Measurements from ENCODE around the gene LRP10. TPM values are rescaled to one million over a fixed set of nuclear protein-coding genes. Genes with fewer than 3 reads are reported as not detected.
"Not testable (repeated sequence)": the region's sequence is repeated elsewhere in the genome, so short reads cannot be mapped to it uniquely, and the experiment has no call there.

LRP10 gene
- total RNA-seq, 1 donor from 2014 or later: 137 TPM

DNA sequence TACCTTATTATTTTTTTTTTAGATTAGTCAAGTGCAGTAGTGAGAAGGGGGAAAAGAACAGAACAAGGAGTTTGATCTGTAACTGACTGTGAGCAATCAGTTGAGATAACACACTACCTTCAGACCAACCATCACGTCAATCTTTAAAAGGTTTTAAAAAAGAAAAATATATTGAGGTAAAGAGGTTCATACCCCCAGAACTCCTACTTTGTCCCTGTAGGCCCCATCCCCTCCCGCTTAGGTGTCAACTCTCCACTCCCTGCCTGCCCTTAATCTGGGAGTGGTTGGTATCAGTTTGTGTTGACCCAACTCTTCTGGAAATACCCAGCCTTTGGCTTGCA lies 19.0 kb upstream of the LRP10 start:
- H3K27ac ChIP-seq: peak overlapping the region; percentile 96
- H3K4me3 ChIP-seq: no peak overlapping the region
- H3K4me1 ChIP-seq: peaks cover 58% of the 10 kb centered on the region
- no peaks in the 10 kb centered on the region for H3K9me3 ChIP-seq
- no peak for TF ChIP-seq POLR2A (IDR thresholded peaks at IDR 0.05)
- TF ChIP-seq, protein P1, sequence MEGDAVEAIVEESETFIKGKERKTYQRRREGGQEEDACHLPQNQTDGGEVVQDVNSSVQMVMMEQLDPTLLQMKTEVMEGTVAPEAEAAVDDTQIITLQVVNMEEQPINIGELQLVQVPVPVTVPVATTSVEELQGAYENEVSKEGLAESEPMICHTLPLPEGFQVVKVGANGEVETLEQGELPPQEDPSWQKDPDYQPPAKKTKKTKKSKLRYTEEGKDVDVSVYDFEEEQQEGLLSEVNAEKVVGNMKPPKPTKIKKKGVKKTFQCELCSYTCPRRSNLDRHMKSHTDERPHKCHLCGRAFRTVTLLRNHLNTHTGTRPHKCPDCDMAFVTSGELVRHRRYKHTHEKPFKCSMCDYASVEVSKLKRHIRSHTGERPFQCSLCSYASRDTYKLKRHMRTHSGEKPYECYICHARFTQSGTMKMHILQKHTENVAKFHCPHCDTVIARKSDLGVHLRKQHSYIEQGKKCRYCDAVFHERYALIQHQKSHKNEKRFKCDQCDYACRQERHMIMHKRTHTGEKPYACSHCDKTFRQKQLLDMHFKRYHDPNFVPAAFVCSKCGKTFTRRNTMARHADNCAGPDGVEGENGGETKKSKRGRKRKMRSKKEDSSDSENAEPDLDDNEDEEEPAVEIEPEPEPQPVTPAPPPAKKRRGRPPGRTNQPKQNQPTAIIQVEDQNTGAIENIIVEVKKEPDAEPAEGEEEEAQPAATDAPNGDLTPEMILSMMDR (IDR thresholded peaks at IDR 0.05): no peak
- TF ChIP-seq POLR2AphosphoS5 (IDR thresholded peaks at IDR 0.05; ENCODE audit: insufficient read depth in 1 of 2, low read depth in 1 of 2): no peak
- no peaks in the 10 kb centered on the region for H3K27me3 ChIP-seq
- no peaks in the 10 kb centered on the region for H3K36me3 ChIP-seq
- intact Hi-C loops (cut with DNase I): loop anchor here (10.0 kb wide), 1 partner anchor 298 kb away; no protein-coding TSS in a partner anchor
- DNase-seq (ENCODE audit: extremely low spot score in 2 of 2): no peak

DNA sequence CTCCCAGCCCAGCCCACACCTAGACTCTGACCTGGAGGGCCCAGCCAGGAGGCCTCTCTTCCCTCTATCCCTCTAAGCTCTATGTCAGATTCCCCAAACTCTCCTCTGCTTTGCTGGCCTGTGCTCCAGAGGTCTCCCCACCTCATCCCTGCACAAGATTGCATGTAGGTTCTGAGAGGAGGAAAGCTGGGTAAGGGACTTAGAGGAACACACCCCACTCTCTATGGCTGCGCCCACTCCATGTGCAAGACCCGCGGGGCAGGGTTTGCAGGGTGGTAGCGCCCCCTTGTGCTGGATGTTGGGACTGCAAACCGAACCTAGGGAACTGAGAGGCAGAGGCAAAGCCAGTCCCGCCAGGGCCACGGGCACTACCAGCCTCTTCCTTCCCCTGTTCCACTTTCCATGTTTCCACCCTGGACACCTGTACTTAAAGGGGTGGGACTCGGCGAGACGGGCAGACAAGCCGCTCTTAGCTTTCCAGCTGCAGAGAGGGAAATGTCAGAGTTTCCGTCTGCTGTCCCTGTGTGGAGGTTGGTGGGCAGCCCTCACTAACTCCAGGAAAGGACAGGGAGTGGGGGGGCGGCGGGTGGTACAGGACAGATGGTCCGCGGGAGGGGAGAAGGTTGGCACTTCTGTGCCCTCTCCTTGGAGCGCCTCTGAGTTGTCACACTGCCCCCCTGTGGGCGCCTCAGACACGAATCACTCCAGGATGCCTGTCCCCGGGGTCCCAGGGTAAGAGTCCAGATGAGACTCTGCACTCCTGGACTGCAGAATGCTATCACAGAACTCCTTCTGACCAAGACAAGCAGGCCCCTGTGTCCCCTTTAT lies 18.4 kb upstream of the LRP10 start:
- no peaks in the 10 kb centered on the region for H3K36me3 ChIP-seq
- peak overlapping the region; percentile 96 for H3K27ac ChIP-seq
- intact Hi-C loops (cut with DNase I): loop anchor here (1.0 to 10.0 kb wide), 2 partner anchors 30 to 298 kb away; no protein-coding TSS in a partner anchor
- H3K9me3 ChIP-seq: no peaks in the 10 kb centered on the region
- peaks cover 52% of the 10 kb centered on the region for H3K4me1 ChIP-seq
- no peak for DNase-seq (ENCODE audit: extremely low spot score in 2 of 2)
- peak overlapping the region; percentile 35 to 40 for H3K4me3 ChIP-seq
- H3K27me3 ChIP-seq: no peaks in the 10 kb centered on the region
- TF ChIP-seq, protein P1 (IDR thresholded peaks at IDR 0.05): peak; percentile 93 to 98 (median 96)
- peak; percentile 36 to 60 for TF ChIP-seq POLR2AphosphoS5 (IDR thresholded peaks at IDR 0.05; ENCODE audit: insufficient read depth in 1 of 2, low read depth in 1 of 2)
- no peak for TF ChIP-seq POLR2A (IDR thresholded peaks at IDR 0.05)

DNA sequence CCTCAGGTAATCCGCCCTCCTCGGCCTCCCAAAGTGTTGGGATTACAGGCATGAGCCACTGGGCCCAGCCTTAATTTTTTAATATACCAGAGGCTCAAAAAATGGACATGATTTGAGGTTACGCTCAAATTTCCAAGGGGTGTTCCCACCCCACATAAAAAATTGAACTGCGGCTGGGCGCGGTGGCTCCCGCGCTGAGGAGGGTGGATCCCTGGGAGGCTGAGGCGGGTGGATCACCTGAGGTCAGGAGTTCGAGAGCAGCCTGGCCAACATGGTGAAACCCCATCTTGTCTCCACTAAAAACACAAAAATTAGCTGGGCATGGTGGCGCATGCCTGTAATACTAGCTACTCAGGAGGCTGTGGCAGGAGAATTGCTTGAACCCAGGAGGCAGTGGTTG lies 17.2 kb upstream of the LRP10 start:
- DNase-seq (ENCODE audit: extremely low spot score in 2 of 2); H3K27ac ChIP-seq; H3K4me3 ChIP-seq; H3K36me3 ChIP-seq; H3K27me3 ChIP-seq; H3K9me3 ChIP-seq: not testable (repeated sequence)
- H3K4me1 ChIP-seq: peaks cover 41% of the 10 kb centered on the region
- intact Hi-C loops (cut with DNase I): loop anchor here (10.0 kb wide), 1 partner anchor 299 kb away; no protein-coding TSS in a partner anchor

DNA sequence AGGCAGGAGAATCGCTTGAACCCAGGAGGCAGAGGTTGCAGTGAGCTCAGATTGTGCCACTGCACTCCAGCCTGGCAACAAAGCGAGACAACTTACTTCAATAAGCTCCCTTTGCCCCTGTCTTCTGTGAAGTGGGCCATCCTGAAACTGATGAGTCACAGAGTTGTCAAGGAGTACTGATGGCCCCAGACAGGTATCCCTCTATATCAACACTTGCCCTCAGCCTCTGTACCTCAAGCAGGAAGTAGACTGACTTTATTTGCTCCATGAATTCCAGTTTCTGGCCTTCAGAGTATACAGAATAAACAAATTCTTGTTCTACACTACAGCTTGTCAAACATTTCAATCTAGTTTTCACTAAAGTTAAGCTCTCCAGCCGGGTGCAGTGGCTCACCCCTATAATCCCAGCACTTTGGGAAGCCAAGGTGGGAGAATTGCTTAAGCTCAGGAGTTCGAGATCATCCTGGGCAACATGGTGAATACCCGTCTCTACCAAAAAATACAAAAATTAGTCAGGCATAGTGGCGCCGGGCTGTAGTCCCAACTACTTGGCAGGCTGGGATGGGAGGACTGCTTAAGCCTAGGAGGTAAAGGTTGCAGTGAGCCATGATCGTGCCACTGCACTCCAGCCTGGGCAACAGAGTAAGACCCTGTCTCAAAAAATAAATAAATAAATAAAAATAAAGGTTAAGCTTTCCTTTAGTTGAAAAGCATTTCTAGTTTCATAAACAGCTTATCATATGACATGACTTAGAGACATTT lies 16.4 kb upstream of the LRP10 start:
- no peak for TF ChIP-seq POLR2A (IDR thresholded peaks at IDR 0.05)
- no peak for TF ChIP-seq POLR2AphosphoS5 (IDR thresholded peaks at IDR 0.05; ENCODE audit: insufficient read depth in 1 of 2, low read depth in 1 of 2)
- TF ChIP-seq, protein P1 (IDR thresholded peaks at IDR 0.05): no peak
- DNase-seq (ENCODE audit: extremely low spot score in 2 of 2): no peak
- H3K36me3 ChIP-seq: no peaks in the 10 kb centered on the region
- no peak overlapping the region for H3K27ac ChIP-seq
- no peak overlapping the region for H3K4me3 ChIP-seq
- no peaks in the 10 kb centered on the region for H3K9me3 ChIP-seq
- intact Hi-C loops (cut with DNase I): loop anchor here (10.0 kb wide), 1 partner anchor 300 kb away; no protein-coding TSS in a partner anchor
- H3K4me1 ChIP-seq: peaks cover 33% of the 10 kb centered on the region
- H3K27me3 ChIP-seq: no peaks in the 10 kb centered on the region

DNA sequence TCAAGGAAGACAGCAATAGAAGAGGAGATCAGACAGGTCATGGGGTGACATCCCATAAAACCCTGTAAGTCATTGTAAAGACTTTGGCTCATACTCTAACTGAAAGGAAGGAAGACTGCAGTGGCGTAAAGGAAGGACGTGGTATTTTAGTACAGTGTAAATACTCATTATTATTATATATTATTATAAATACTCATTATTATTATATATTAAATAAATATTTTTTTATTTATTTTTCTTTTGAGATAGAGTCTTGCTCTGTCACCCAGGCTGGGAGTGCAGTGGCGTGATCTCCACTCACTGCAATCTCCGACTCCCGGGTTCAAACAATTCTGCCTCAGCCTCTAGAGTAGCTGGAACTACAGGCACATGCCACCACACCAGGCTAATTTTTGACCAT lies 15.1 kb upstream of the LRP10 start:
- no peaks in the 10 kb centered on the region for H3K27me3 ChIP-seq
- H3K4me1 ChIP-seq: peaks cover 20% of the 10 kb centered on the region
- DNase-seq (ENCODE audit: extremely low spot score in 2 of 2): no peak
- no peaks in the 10 kb centered on the region for H3K9me3 ChIP-seq
- H3K36me3 ChIP-seq: no peaks in the 10 kb centered on the region
- intact Hi-C loops (cut with DNase I): loop anchor here (10.0 kb wide), 1 partner anchor 302 kb away; no protein-coding TSS in a partner anchor
- H3K4me3 ChIP-seq: no peak overlapping the region
- no peak overlapping the region for H3K27ac ChIP-seq
- no peak for TF ChIP-seq POLR2A (IDR thresholded peaks at IDR 0.05)
- TF ChIP-seq POLR2AphosphoS5 (IDR thresholded peaks at IDR 0.05; ENCODE audit: insufficient read depth in 1 of 2, low read depth in 1 of 2): no peak
- TF ChIP-seq, protein P1 (IDR thresholded peaks at IDR 0.05): no peak

DNA sequence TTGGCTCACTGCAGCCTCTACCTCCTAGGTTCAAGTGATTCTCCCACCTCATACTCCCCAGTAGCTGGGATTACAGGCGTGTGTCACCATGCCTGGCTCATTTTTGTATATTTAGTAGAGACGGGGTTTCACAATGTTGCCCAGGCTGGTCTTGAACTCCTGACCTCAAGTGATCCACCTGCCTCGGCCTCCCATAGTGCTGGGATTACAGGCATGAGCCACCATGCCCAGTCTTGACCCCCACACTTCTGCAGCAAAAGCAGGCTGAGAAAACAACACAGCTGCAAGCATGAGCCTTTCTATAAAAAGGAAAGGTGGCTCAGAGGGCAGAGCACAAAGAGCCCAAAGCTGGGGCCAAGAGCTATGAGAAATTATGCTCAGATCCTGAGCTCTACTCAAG lies 11.2 kb upstream of the LRP10 start:
- H3K4me3 ChIP-seq; H3K9me3 ChIP-seq; DNase-seq (ENCODE audit: extremely low spot score in 2 of 2); H3K36me3 ChIP-seq; H3K27me3 ChIP-seq; intact Hi-C loops (cut with DNase I); H3K4me1 ChIP-seq; H3K27ac ChIP-seq: not testable (repeated sequence)

All from vagina (tissue), 2 donors.